ENCODE data around the gene PTPRN2.
"Not testable (repeated sequence)": the region's sequence is repeated elsewhere in the genome, so short reads cannot be mapped to it uniquely, and the experiment has no call there.

DNA sequence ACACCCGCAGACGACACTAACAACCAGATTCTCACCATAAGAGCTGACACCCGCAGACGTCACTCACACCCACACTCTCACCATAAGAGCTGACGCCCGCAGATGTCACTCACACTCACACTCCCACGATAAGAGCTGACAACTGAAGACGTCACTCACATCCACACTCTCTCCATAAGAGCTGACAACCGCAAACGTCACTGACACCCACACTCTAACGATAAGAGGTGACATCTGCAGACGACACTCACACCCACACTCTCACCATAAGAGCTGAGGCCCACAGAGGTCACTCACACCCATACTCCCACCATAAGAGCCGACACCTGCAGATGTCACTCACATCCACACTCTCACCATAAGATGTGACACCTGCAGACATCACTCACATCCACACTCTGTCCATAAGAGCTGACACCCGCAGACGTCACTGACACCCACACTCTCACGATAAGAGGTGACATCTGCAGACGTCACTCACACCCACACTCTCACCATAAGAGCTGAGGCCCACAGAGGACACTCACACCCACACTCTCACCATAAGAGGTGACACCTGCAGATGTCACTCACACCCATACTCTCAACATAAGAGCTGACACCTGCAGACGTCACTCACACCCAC, 255.7 kb downstream of the PTPRN2 start:
- not testable (repeated sequence) for TF ChIP-seq CTCF, POLR2A, EP300, POLR2AphosphoS5 (IDR thresholded peaks at IDR 0.05)

Data from sigmoid colon (tissue), 4 donors.